ENCODE results near the gene APOBEC4.
"Not testable (repeated sequence)": the region's sequence is repeated elsewhere in the genome, so short reads cannot be mapped to it uniquely, and the experiment has no call there.

The APOBEC4 gene

DNA sequence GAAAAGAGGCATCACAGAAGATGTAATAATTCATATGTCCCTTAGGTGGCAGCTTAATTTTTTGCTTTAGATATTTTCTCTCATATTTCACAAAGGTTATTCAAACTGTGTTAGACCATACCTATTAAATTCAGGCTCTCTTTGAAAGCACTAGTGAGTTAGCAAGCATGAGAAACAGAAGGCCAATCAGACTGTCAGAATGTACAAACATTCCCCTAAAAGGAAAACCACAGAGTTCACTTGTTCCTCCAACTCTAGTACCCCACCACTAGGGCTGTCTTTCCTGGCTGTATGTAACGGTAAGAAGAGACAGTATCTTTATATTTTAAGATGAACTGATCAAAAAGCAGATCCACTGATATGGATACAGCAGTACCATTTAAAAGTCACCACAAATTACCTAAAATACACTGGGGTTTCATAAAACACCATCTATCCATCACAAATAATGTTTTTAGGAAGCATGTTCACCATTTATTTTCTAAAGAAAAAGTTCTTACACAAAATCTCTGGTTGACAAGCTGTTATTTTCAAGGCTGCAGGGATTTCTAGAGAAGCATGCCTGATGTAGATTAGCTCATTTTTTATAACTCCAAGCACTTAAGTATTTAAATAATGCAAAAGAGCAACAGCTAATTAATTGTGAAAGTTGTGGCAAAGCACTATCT is 19.3 kb downstream of the APOBEC4 start:
- DNase-seq = no peak

DNA sequence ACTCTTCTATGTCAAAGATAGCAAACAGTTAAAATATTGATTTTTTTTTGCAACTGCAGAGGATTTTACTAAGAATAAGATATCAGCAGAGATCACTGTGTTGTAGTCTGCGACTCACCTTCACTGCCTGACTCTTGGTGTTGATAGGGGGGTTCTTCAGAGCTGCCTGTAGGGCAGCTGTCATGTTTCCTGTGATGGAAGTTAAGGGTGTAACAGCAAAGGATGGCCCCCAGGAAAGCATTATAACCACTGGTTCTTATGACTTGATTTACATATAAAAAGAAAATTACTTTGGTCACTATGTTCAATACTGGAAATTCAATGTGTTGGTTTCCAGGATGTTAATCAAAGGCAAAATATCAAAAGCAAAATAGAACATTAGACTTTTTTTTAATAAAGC is 20.2 kb downstream of the APOBEC4 start:
- DNase-seq = no peak

DNA sequence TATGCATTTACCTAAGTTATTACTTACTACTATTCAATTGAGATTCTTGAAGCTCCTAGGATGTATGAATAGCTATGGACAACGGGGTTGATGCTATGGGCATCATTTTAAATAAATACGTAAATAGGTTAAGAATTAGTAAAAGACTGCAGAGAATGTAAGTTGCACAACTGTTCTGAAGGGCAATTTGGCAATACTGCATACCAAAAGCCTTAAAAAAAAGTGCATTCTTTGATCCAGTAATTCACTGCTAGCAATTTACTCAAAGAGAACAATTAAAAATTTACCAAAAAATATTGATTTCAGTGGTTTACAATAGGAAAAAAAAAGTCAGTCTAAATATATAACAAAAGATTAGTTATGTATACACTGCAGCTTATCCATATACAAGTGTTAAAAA is 21.0 kb downstream of the APOBEC4 start:
- DNase-seq = no peak

DNA sequence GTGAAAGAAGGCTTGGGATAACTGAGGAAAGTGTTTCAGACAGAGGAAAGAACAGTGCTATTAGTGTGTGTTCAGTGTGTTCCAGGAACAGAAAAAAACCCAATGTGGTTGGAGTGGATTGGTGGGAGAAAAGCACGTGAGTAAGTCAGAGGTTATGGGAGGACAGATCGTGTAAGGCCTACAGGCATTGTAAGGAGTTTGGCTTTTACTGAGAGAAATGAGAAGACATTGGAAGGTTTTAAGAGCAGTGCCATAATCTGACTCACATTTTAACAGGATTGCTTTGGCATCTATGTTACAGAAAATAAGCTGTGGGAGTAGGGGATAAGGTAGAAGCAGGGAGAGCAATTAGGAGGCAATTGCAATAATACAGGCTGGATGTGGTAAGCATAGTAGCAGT is 22.4 kb downstream of the APOBEC4 start:
- DNase-seq = no peak

DNA sequence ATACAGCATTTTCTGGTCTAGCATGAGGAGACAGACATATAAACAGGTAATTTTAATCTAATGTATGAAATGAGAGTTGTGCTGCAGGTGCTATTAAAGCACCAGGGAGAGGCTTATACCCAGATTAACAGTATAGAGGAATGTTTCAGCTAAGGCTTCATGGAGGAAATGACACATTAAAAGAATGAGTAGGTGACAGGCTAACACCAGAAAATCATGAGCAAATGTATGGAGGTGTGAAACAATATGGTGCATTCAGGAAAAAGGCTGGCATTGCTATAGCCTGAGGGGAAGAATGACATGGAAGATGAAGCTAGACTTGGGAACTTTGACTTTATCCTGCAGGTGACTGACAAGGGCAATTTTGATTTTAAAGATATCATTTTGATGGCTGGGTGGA is 24.6 kb downstream of the APOBEC4 start:
- no peak for DNase-seq

DNA sequence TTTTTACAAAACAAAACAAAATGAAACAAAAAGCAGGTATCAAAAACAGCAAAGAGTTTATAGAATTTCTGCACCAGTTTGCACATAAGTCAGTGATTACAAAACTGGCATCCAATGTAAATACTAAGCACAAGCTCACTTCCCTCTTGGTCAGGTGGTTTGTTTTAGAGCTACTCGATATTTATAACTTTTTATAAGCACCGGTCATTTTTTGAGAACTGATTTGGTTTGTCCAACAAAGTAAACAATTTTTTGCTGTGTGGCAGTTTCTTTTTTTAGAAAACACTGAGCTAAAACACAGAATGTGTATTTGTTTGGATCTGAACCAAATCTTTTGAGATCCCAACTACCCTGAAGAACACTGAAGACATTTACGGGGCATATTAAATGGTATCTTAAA is 26.9 kb downstream of the APOBEC4 start:
- DNase-seq = not testable (repeated sequence)

DNA sequence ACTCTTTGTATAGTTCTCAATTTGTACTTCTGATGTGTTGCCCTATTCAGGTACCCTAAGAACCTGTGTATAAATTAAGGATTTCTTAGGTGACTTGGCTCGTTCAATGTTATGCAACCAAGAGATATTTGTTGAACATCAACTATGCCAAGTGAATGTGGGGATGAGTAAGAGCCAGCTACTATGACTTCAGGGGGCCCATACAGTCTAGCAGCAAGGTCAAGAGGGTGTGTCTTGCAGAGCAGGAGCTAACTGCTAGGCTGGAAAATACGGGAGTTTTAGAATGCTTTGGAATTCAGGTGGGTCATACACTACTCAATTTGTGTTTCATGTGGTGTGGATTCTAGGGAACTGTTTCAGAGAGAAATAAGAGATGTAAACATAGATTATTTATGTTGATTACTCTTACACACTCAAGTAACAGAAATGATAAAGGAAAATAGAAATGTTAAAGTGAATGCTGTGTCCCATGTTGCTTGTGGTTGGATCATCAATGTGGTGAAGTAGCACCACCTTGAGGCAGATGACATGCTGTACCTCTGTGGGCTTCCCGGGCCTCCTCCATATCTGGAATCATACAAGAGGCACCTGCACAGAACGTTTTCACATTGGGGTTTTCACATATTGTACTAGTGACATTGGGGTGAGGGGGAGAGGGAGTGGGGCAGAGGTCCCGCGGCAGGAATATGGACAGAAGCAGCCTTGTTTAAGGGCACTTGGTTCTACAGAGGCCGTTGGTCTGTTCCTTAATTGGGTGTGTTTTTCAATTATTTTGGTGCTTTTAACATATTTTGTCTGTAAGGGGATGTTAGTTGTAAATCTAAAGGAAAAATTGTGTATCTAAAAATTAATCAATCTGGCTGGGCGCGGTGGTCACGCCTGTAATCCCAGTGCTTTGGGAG is 30.0 kb downstream of the APOBEC4 start:
- DNase-seq = no peak

DNA sequence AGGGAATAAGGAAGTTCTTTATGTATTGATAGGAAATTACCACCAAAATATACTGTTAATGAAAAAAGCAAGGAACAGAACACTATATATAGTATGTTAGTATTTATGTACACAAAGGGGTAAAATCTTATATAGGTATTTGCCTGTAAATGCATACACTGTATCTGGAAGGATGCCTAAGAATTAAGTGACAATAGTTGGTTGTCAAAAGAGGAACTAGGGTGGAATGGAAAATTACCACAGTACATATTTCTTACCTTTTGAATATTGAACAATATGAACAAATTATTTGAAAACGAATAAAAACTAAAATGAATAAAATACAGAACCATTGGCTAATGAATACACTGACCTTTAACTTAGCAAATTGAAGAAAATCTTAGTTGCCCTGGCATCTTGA is 31.1 kb downstream of the APOBEC4 start:
- DNase-seq = no peak

DNA sequence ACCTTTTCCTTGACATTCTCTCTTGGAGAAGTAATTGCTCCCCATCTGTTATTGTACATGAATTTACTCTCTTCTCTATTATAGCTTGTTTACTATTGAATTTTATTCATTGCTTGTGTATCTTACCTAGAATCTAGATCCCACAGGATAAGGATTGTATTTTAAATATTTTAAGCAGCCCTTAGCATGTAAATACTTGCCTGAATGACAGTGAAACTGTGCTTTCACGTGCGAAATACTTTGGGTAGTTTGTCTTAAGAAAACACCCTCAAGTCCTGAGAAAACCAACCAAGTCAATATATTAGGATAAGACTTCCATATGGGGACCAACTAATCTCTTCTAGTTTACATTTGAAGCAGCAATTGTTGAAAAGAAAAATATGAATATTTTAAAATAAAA is 32.8 kb downstream of the APOBEC4 start:
- no peak for DNase-seq

DNA sequence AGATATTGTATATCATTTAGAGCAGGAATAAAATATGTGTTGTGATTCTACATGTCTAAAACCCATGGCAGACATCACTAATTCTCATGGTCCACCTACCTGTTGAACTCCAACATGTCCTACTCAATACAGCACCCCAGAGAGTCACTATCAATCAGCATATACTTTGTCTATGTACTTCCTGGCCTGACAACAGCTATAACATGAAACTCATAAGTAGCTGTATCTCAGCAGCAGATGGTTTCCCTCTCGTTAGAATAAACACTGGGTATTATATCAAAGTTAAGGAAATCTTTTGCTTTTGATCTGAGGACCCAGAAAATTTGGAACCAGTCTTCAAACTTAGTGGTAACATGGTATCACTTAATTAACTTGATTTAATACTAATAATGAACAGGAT is 33.3 kb downstream of the APOBEC4 start:
- no peak for DNase-seq

DNA sequence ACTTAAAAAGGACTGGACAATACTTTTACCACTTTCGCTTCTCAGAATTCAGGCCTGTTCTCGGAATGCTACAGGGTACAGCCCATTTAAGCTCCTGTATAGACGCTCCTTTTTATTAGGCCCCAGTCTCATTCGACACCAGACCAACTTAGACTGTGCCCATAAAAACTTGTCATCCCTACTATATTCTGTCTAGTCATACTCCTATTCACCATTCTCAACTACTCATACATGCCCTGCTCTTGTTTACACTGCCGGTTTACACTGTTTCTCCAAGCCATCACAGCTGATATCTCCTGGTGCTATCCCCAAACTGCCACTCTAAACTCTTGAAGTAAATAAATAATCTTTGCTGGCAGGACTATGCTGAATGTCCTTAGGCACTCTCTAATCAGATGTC is 34.9 kb downstream of the APOBEC4 start:
- DNase-seq = not testable (repeated sequence)

DNA sequence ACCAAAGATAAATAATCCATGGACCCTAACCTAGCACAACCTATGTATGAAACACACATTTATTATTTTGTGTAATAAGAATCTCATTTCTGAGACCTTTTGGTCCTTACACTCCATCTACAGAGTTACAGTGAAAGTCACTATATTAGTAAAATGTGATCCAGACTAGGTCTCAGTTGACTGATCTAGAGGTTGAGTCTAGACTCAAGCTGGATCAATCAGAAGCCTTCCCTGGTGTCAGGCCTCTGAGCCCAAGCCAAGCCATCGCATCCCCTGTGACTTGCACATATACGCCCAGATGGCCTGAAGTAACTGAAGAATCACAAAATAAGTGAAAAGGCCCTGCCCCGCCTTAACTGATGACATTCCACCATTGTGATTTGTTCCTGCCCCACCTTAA is 40.1 kb downstream of the APOBEC4 start:
- DNase-seq = not testable (repeated sequence)

DNA sequence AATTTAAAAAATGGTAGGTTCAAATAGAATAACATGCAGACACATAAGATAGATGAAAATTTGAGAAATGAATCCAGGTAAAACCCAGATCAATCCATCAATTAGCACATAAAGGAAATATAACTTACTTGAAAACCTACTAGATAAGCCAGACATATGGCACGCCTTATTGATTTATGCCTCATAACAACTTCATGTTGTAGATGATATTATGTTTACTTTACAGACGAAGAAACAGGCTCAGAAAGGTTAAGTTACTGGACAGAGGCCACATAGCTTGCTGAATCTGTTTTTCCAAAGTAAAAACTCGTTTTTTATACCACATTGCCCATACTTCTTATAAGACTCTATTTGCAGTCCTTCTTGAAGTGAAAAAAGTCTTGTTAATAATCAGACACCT is 40.7 kb downstream of the APOBEC4 start:
- no peak for DNase-seq

DNA sequence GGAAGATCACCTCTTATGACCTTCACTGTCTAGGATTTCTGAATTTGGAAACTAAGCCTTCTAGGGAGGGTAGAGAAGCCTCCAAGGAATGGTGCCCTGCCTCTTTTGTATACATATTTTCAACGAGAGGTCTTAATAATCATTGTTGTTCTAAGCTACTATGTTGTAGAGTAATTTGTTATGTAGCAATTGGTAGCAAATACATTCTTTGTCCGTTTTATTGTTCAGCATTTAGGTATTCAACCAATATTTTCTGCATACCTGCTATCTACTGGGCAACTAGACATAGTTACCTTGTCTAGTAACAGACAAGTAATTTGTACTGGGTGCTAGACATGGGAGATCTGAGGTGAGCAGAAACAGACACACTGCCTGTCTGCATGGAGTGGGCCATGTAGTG is 42.1 kb downstream of the APOBEC4 start:
- no peak for DNase-seq

DNA sequence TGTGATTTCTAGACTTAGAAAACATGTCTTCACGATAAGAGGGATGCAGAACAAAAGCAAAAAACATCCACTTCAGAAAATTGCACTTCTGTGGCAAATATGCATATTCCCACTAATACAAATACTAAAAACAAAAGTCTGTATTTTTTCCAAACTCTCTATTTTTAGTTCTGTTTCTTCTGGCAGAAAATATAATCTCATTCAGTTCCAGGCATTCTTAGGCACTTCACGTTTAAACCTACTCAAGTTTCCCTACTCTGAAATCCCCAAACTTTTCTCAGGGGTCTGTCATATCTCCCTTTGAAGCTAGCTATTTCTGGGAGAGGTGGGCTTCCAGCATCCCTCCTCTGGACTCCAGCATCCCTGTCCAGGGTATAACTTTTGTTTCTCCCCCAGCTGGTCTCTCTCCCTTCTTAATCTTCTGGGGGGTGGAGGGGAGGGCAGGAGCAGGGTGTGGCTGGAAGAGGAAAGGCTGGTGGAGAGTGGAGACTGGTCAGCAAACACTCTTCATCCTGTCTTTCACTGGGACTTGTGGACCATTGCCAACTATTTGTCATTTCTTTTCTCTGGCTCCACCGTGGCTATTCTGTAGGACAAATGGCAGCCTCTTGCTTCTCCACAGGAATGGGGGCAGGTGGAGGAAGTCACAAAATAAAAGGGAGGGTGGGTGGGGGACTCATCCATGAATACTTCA is 43.2 kb downstream of the APOBEC4 start:
- DNase-seq = no peak

DNA sequence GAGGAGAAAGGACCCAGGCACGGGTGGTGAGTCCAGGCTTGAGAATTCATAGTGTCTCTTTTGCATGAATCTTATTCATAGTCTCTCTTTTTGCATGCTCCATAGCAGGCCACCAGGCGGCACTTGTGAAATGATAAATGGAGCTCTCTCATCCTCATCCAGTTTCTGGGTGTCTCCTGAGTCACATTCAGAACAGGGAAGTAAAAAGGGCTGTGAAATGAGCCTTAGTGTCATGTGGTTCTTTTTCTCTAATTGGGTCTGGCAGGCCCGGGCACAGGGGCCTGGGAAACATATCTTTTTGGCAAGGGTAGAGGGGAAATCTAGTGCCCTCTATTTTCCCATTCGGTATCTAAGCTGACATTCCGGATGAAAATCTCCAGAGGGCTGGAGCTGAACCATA is 43.8 kb downstream of the APOBEC4 start:
- no peak for DNase-seq

DNA sequence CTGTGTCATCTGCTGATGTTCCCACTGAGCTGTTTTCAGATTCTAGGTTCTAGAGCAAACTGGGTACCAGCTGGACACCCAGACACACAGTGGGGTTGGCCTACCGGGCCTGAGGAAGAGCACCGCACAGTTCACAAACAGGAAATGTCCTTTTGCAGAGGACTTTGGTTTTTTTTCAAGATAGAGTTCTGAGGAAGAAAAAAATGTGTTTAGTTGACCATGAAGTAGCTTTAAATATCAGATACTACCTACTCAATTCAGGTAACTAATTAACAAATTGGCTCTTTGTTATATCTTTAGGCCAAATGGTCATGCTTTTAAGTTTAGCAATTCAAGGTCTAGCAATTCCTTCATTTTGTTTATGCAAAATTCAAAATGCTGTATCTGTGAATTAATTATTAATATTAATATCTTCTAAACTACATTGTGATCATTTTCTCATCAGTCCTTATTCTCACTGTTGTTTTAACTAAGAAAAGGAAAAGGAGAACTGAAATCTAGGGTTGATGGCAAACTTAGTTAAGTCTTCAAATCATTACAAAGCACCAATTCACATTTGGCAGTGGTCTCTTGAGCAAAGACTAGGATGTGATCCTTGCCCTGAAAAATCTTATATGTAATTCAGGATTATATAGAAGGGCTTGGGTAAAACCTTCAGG is 45.7 kb downstream of the APOBEC4 start:
- no peak for DNase-seq

DNA sequence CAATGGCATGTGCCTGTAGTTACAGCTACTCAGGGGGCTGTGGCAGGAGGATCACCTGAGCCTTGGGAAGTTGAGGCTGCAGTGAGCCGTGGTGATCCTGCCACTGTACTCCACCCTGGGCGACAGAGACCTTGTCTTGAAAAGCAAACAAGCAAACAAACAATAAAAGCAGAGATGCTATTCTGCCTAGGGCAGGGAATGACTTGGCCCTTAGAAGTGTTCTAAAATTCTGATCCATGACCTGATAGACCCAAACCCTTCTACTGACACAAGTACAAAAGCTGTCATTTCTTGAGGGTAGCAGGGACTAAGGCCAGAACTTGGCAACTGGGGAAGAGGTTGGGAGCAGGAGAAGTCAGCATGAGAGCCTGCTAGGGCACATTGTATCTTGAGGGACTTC is 47.2 kb downstream of the APOBEC4 start:
- DNase-seq = no peak

DNA sequence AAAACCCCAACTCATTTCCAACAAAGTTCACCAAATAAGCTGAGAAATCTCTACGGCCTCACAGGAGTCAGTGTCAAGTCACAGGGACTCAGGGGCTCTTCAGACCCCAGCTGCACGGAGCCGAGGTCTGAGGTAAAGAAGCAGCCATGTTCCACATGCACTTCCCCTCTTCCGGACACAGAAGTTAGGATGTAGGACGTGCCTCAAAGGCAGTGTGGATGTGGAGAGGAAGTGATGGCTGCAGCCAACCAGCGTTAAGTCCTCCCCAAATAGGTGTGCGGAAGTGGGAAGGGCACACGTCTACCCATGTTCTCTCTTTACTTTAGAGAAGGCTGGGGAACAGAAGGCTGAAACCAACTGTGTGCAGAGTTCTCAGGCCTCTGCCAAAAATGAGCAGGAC is 48.3 kb downstream of the APOBEC4 start:
- no peak for DNase-seq

DNA sequence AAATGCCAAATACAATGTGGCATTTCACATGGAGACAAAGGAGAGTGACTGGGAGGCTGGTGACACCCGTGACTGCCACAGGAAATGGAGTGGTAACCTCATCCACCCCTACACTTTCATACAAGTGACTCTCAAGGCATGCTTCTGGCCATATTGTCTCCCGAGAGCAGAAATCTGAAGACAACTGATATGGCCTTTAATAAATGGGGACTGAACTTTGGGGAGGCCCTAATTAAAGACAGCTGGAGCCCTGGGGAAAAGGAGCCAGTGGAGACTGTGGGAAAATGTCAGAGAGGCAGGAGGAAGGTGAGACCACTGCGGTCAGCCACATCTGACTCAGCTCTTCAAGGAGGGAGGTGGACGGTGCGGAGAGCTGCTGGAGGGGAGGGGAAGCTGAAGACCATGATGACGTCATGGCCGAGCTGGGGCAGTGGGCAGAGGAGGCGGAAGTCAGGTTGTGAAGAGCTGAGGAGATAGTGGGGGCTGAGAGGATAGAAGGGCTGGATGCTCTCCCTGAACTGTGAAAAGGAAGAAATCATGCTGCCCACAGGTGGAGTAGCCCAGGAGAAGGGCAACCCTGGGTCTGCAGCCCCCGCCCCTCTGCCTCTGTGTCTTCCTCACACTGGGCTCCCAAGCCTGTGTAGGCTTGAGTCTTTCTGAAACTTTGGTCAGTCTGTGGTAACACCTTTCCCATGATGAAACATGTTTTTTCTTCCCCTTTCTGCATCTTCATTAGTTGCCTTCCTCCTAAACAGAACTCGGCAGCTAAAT is 48.9 kb downstream of the APOBEC4 start:
- no peak for DNase-seq

DNA sequence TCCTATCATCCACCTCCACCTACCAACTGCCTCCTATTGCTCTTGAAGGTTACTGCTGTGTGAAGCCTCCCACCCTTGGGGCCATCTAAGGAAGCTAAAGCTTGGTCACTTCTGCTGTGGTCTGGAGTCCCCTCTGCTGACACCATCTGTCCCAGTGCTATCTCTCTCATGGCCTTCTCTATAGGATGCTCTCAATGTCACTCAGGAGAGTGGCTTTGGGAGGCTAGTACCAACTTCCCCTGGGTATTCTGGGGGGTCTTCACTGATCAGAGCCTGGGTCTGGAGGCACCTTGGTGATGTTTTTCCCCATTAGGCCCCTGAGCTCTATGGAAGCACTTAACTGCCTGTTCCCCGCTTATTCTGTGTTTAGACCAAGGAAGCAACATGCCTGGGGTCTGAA is 50.6 kb downstream of the APOBEC4 start:
- DNase-seq = no peak

DNA sequence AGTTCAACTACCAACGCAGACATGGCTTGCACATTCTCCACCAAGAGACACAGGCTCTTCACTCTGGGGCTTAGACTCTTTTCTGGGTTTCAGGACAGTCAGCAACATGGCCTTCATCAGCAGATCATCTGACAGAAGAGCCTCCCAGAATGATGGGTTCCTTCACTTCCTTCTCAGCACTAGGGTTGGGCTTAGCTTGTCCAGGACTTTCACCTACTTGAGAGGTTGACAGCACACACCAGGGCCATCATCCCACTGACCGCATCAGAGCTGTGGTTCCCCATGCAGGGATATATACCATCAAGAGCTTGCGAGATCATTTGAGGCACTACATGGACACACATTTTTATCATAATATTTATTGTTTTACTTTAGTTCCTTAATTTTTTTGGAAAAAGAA is 52.5 kb downstream of the APOBEC4 start:
- DNase-seq = no peak

DNA sequence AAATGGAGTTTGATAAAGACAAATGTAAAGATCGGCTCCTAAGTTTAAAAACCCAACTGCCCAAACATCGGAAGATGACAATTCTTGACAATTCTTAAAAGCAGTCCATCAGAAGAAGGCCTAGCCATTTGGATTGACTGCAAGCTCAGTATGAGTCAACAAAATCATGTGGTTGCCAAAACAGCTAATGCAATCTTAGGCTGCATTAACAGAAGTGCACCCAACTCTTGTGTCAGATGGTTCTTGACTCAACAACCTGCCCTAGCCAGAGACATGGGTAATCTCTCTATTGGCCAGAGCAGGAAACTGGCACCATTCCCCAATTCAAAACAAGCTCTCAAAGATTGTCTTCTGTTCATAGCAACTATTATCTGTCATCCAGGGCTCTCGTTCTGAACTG is 53.0 kb downstream of the APOBEC4 start:
- no peak for DNase-seq

Data from SHP77 treated with DMSO at 0.1 percent for 48 hours (cell line).